OCI-LY3 (cell line): ENCODE results near the gene OR52H1.

Experiments used
- EZH2phosphoT487 ChIP-seq: fragments of 200-600 bp; shearing (Covaris generic); IDR thresholded peaks from 2 replicates; pipeline ENCODE4 v1.6.1; 2018; ENCODE audit warnings: antibody characterized with exemption, mixed run types, low read depth
- TF ChIP-seq, protein P1 (sequence below): fragments of 200-600, 300-600 bp; sonication (generic); IDR thresholded peaks from 2 replicates; pipeline ENCODE4 v1.5.1; 2014; ENCODE audit warnings: antibody characterized with exemption, low read length, low read depth

DNA sequence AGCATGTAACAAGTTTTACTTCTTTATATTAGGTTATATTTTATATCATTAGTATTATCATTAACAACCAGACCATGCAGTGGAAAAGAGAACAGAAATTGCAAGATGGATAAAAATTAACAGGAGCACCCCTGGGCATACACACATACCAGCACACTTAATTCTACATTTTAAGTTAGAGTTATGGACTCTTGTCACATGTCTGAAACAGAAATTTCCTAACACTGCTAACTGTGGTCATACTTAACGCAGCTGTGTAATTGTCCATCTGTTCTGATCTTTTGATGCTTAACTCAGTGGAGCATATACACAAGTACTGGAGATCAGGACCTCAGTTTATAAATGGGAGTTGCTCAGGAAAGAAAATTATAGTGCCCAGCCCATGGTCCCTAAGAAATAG is 358 bp downstream of the OR52H1 start:
- TF ChIP-seq, protein P1, sequence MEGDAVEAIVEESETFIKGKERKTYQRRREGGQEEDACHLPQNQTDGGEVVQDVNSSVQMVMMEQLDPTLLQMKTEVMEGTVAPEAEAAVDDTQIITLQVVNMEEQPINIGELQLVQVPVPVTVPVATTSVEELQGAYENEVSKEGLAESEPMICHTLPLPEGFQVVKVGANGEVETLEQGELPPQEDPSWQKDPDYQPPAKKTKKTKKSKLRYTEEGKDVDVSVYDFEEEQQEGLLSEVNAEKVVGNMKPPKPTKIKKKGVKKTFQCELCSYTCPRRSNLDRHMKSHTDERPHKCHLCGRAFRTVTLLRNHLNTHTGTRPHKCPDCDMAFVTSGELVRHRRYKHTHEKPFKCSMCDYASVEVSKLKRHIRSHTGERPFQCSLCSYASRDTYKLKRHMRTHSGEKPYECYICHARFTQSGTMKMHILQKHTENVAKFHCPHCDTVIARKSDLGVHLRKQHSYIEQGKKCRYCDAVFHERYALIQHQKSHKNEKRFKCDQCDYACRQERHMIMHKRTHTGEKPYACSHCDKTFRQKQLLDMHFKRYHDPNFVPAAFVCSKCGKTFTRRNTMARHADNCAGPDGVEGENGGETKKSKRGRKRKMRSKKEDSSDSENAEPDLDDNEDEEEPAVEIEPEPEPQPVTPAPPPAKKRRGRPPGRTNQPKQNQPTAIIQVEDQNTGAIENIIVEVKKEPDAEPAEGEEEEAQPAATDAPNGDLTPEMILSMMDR = no peak
- TF ChIP-seq EZH2phosphoT487 = no peak
